ENCODE measurements around the gene CFAP46.

The CFAP46 gene

DNA sequence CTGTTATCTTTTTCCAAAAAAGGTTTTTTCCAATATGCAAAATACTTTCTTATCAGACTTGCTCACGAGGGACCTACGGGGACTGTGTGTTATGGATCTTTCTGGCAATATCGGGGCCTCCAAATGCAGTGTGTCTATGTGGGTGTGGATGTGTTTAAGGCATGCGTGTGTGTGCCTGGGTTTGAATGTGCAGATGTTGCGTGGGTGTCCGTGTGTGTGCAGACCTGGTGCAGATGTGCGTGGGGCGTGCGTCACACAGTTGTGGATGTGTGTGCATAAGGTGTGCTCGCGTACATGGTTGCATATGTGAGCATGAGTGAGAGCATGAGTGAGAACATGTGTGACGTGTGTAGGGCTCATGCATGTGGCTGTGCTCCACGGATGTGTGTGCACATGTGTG is 176.1 kb downstream of the CFAP46 start:
- TF ChIP-seq RARB (CRISPR knock-in tag; IDR thresholded peaks at IDR 0.05) (no peak), CSDC2 (CRISPR knock-in tag; IDR thresholded peaks at IDR 0.05) (no peak), ISL1 (CRISPR knock-in tag; IDR thresholded peaks at IDR 0.05) (no peak), ZFP3 (CRISPR knock-in tag; IDR thresholded peaks at IDR 0.05) (no peak), ESRRG (CRISPR knock-in tag; IDR thresholded peaks at IDR 0.05) (no peak), ZNF8 (CRISPR knock-in tag; IDR thresholded peaks at IDR 0.05) (no peak), TOX (CRISPR knock-in tag; IDR thresholded peaks at IDR 0.05; ENCODE audit: borderline replicate concordance) (no peak), ZFP30 (CRISPR knock-in tag; IDR thresholded peaks at IDR 0.05) (no peak), GLIS3 (CRISPR knock-in tag; IDR thresholded peaks at IDR 0.05) (no peak), ZNF565 (CRISPR knock-in tag; conservative IDR thresholded peaks at IDR 0.05; ENCODE audit: low read depth) (no peak), OSR1 (CRISPR knock-in tag; IDR thresholded peaks at IDR 0.05) (no peak), BACH2 (CRISPR knock-in tag; IDR thresholded peaks at IDR 0.05; ENCODE audit: borderline replicate concordance) (no peak), ZNF70 (CRISPR knock-in tag; IDR thresholded peaks at IDR 0.05) (no peak), ARNTL (CRISPR knock-in tag; IDR thresholded peaks at IDR 0.05; ENCODE audit: borderline replicate concordance, low read depth) (no peak)
- TF ChIP-seq, protein P1, sequence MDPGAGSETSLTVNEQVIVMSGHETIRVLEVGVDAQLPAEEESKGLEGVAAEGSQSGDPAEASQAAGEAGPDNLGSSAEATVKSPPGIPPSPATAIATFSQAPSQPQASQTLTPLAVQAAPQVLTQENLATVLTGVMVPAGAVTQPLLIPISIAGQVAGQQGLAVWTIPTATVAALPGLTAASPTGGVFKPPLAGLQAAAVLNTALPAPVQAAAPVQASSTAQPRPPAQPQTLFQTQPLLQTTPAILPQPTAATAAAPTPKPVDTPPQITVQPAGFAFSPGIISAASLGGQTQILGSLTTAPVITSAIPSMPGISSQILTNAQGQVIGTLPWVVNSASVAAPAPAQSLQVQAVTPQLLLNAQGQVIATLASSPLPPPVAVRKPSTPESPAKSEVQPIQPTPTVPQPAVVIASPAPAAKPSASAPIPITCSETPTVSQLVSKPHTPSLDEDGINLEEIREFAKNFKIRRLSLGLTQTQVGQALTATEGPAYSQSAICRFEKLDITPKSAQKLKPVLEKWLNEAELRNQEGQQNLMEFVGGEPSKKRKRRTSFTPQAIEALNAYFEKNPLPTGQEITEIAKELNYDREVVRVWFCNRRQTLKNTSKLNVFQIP (CRISPR knock-in tag; IDR thresholded peaks at IDR 0.05; ENCODE audit: borderline replicate concordance, low read depth), result no peak
- TF ChIP-seq, protein P2, sequence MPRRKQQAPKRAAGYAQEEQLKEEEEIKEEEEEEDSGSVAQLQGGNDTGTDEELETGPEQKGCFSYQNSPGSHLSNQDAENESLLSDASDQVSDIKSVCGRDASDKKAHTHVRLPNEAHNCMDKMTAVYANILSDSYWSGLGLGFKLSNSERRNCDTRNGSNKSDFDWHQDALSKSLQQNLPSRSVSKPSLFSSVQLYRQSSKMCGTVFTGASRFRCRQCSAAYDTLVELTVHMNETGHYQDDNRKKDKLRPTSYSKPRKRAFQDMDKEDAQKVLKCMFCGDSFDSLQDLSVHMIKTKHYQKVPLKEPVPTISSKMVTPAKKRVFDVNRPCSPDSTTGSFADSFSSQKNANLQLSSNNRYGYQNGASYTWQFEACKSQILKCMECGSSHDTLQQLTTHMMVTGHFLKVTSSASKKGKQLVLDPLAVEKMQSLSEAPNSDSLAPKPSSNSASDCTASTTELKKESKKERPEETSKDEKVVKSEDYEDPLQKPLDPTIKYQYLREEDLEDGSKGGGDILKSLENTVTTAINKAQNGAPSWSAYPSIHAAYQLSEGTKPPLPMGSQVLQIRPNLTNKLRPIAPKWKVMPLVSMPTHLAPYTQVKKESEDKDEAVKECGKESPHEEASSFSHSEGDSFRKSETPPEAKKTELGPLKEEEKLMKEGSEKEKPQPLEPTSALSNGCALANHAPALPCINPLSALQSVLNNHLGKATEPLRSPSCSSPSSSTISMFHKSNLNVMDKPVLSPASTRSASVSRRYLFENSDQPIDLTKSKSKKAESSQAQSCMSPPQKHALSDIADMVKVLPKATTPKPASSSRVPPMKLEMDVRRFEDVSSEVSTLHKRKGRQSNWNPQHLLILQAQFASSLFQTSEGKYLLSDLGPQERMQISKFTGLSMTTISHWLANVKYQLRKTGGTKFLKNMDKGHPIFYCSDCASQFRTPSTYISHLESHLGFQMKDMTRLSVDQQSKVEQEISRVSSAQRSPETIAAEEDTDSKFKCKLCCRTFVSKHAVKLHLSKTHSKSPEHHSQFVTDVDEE (CRISPR knock-in tag; IDR thresholded peaks at IDR 0.05), result no peak
- TF ChIP-seq, protein P3, sequence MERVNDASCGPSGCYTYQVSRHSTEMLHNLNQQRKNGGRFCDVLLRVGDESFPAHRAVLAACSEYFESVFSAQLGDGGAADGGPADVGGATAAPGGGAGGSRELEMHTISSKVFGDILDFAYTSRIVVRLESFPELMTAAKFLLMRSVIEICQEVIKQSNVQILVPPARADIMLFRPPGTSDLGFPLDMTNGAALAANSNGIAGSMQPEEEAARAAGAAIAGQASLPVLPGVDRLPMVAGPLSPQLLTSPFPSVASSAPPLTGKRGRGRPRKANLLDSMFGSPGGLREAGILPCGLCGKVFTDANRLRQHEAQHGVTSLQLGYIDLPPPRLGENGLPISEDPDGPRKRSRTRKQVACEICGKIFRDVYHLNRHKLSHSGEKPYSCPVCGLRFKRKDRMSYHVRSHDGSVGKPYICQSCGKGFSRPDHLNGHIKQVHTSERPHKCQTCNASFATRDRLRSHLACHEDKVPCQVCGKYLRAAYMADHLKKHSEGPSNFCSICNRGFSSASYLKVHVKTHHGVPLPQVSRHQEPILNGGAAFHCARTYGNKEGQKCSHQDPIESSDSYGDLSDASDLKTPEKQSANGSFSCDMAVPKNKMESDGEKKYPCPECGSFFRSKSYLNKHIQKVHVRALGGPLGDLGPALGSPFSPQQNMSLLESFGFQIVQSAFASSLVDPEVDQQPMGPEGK (CRISPR knock-in tag; IDR thresholded peaks at IDR 0.05; ENCODE audit: borderline replicate concordance), result no peak
- TF ChIP-seq, protein P4, sequence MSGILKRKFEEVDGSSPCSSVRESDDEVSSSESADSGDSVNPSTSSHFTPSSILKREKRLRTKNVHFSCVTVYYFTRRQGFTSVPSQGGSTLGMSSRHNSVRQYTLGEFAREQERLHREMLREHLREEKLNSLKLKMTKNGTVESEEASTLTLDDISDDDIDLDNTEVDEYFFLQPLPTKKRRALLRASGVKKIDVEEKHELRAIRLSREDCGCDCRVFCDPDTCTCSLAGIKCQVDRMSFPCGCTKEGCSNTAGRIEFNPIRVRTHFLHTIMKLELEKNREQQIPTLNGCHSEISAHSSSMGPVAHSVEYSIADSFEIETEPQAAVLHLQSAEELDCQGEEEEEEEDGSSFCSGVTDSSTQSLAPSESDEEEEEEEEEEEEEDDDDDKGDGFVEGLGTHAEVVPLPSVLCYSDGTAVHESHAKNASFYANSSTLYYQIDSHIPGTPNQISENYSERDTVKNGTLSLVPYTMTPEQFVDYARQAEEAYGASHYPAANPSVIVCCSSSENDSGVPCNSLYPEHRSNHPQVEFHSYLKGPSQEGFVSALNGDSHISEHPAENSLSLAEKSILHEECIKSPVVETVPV (CRISPR knock-in tag; IDR thresholded peaks at IDR 0.05), result no peak
- ATAC-seq, result no peak

DNA sequence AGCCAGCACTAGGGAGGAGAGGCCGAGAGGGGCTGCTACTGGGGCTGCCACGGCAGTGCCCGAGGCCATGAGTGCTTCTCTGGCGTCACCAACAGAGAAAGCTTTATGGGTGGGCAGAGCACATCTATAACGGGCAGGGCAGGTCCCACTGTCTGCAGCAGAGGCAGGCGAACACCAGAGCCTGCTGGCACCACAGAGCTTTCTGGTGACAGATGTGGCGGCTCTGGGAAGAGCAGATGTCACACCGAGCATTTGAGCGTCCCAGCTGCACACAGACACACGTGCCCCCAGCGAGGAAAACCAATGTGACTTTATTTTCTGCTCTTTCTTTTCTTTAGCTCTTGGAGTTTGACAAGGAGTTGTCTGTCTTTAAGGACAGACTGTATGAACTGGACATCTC is 176.9 kb downstream of the CFAP46 start:
- ATAC-seq, result no peak
- TF ChIP-seq GLIS3 (CRISPR knock-in tag; IDR thresholded peaks at IDR 0.05), result no peak
- TF ChIP-seq OSR1 (CRISPR knock-in tag; IDR thresholded peaks at IDR 0.05), result no peak
- TF ChIP-seq BACH2 (CRISPR knock-in tag; IDR thresholded peaks at IDR 0.05; ENCODE audit: borderline replicate concordance), result no peak
- no peak for TF ChIP-seq CSDC2 (CRISPR knock-in tag; IDR thresholded peaks at IDR 0.05)

DNA sequence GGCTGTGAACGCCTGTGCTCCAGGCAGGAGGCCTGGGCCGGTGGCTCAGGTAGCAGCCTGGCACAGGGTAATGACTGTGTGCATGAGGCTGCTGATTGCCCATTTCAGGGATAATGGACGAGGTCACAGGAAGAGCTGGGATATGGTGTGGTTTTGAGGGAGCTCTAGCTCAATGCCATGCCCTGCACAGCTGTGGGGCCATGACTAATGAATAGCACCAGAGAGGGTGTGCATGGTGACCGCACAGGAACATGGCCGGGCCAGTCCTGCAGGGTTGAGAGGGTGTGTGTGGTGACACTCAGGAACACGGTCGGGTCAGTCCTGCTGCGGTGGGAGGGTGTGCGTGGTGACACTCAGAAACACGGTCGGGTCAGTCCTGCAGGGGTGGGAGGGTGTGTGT is 178.3 kb downstream of the CFAP46 start:
- TF ChIP-seq ZFP30 (CRISPR knock-in tag; IDR thresholded peaks at IDR 0.05) (no peak), ISL1 (CRISPR knock-in tag; IDR thresholded peaks at IDR 0.05) (no peak), ZNF70 (CRISPR knock-in tag; IDR thresholded peaks at IDR 0.05) (no peak), TOX (CRISPR knock-in tag; IDR thresholded peaks at IDR 0.05; ENCODE audit: borderline replicate concordance) (no peak), CSDC2 (CRISPR knock-in tag; IDR thresholded peaks at IDR 0.05) (no peak), OSR1 (CRISPR knock-in tag; IDR thresholded peaks at IDR 0.05) (no peak), BACH2 (CRISPR knock-in tag; IDR thresholded peaks at IDR 0.05; ENCODE audit: borderline replicate concordance) (no peak), PPARA (CRISPR knock-in tag; IDR thresholded peaks at IDR 0.05; ENCODE audit: borderline replicate concordance) (no peak), GLIS3 (CRISPR knock-in tag; IDR thresholded peaks at IDR 0.05) (no peak)
- TF ChIP-seq, protein P4 (CRISPR knock-in tag; IDR thresholded peaks at IDR 0.05), result no peak
- TF ChIP-seq, protein P3 (CRISPR knock-in tag; IDR thresholded peaks at IDR 0.05; ENCODE audit: borderline replicate concordance), result no peak
- TF ChIP-seq, protein P5, sequence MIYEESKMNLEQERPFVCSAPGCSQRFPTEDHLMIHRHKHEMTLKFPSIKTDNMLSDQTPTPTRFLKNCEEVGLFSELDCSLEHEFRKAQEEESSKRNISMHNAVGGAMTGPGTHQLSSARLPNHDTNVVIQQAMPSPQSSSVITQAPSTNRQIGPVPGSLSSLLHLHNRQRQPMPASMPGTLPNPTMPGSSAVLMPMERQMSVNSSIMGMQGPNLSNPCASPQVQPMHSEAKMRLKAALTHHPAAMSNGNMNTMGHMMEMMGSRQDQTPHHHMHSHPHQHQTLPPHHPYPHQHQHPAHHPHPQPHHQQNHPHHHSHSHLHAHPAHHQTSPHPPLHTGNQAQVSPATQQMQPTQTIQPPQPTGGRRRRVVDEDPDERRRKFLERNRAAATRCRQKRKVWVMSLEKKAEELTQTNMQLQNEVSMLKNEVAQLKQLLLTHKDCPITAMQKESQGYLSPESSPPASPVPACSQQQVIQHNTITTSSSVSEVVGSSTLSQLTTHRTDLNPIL (CRISPR knock-in tag; IDR thresholded peaks at IDR 0.05; ENCODE audit: low read depth), result no peak
- no peak for ATAC-seq

Measured in SK-N-SH treated with all-trans-retinoic acid at 6 μM for 48 hours (cell line).